SK-N-MC (cell line): Measurements from ENCODE around the gene SLC9A7.

ENCODE experiments used
- EZH2 ChIP-seq: fragments of 200-600 bp; sonication (generic); IDR thresholded peaks from one replicate; pipeline ENCODE4 v1.6.1; 2017; ENCODE audit warnings: antibody characterized with exemption
- POLR2AphosphoS5 ChIP-seq: IDR thresholded peaks from 2 replicates; pipeline ENCODE4 v1.6.1; 2012; ENCODE audit warnings: mild to moderate bottlenecking, low read depth, low read length, borderline replicate concordance

- no peak for TF ChIP-seq POLR2AphosphoS5
- TF ChIP-seq EZH2: no peak
These were observed 204.0 kb downstream of the SLC9A7 start for GRCh38 chrX:46554942-46555341.
